K562 (cell line): ENCODE data around the gene MAGEA4. TPM values are rescaled to one million over a fixed set of nuclear protein-coding genes. Genes with fewer than 3 reads are reported as not detected.

Experiments used
- ATAC-seq: fragments of 200-7000 bp; cut with Tn5 transposase; 3 replicates; pipeline ENCODE4 v1.9.1; 2020; ENCODE audit warnings: moderate library complexity
- BruUV-seq: library from RNA; stranded (reverse); fragments of 400-500 nt; replicated peaks from 2 replicates; lab custom pipeline; 2021; lab: Mats Ljungman, UMichigan
- CTCF ChIA-PET: fragments of 300-600 bp; formaldehyde crosslinking; extraction: SDS; loops from one replicate; lab custom pipeline; 2021; ENCODE audit warnings: low intra/inter-chr PET ratio; lab: Yijun Ruan, JAX
- POLR2A ChIA-PET: fragments of 300-600, 350-650 bp; sonication (Branson Sonifier 250); formaldehyde crosslinking; extraction: SDS; loops from one replicate; lab custom pipeline; 2021; ENCODE audit warnings: antibody characterized with exemption, inconsistent platforms; lab: Yijun Ruan, JAX
- DNase-seq, 4 experiments: peaks; one replicate each; pipeline versions ENCODE4 v3.0.0 to v3.0.0-alpha.2; 2011 to 2018; ENCODE audit warnings: low spot score in 3 of 4, mixed read lengths in 3 of 4; ENCODE audit errors: extremely low read depth in 1 of 4
- FAIRE-seq: peaks from 2 replicates; lab custom pipeline; 2011; peaks lifted over from hg19 to GRCh38; lab: Jason Lieb, UNC
- H2AFZ ChIP-seq: 2 replicates; pipeline ENCODE4 v1.6.0; 2011; ENCODE audit warnings: low read depth, low read length, control low read depth, inconsistent platforms
- H3K27ac ChIP-seq: fragments of 200-600 bp; 3 replicates; pipeline ENCODE4 v1.8.0; 2011; ENCODE audit warnings: low read depth, mild to moderate bottlenecking, control low read depth, inconsistent platforms, low read length, moderate library complexity, mixed read lengths; ENCODE audit errors: extremely low read depth
- H3K27me3 ChIP-seq, 2 experiments: fragments of 300-600 bp in 1 of 2; 2 replicates in 1 of 2; 3 replicates in 1 of 2; pipeline versions ENCODE4 v1.6.0 to v1.8.0; 2011; ENCODE audit warnings: inconsistent platforms in 2 of 2, low read length in 2 of 2, mild to moderate bottlenecking in 1 of 2, mixed read lengths in 1 of 2, moderate library complexity in 1 of 2; ENCODE audit not compliant: control insufficient read depth in 2 of 2, insufficient read depth in 2 of 2
- H3K36me3 ChIP-seq: fragments of 300-600 bp; 3 replicates; pipeline ENCODE4 v1.8.0; 2011; ENCODE audit warnings: mild to moderate bottlenecking, low read length, inconsistent platforms; ENCODE audit not compliant: control insufficient read depth, insufficient read depth
- H3K4me1 ChIP-seq, 2 experiments: fragments of 200-600 bp in 1 of 2; replicated peaks in 1 of 2; 2 replicates in 1 of 2; 3 replicates in 1 of 2; pipeline versions ENCODE4 v1.5.1 to v1.8.0; 2011; ENCODE audit warnings: inconsistent platforms in 2 of 2, low read length in 2 of 2, mild to moderate bottlenecking in 1 of 2, mixed read lengths in 1 of 2, moderate library complexity in 1 of 2; ENCODE audit not compliant: control insufficient read depth in 2 of 2, insufficient read depth in 2 of 2
- H3K4me2 ChIP-seq: 2 replicates; pipeline ENCODE4 v1.6.1; 2011; ENCODE audit warnings: low read length, control low read depth, inconsistent platforms, mixed read lengths; ENCODE audit not compliant: insufficient read depth
- H3K4me3 ChIP-seq: fragments of 200-600 bp; sonication (generic), shearing (Covaris generic); 2 replicates; pipeline ENCODE4 v1.5.1; 2016; ENCODE audit warnings: control low read depth, inconsistent platforms
- H3K79me2 ChIP-seq: fragments of 200-600 bp; 3 replicates; pipeline ENCODE4 v1.8.0; 2011; ENCODE audit warnings: low read length, inconsistent platforms; ENCODE audit not compliant: control insufficient read depth, insufficient read depth
- H3K9ac ChIP-seq, 2 experiments: 2 replicates each; pipeline versions ENCODE4 v1.6.0 to v1.6.1; 2011; ENCODE audit warnings: low read depth in 2 of 2, low read length in 2 of 2, control low read depth in 1 of 2, inconsistent platforms in 1 of 2, mild to moderate bottlenecking in 1 of 2, mixed read lengths in 1 of 2; ENCODE audit not compliant: insufficient read depth in 1 of 2
- H3K9me1 ChIP-seq: one replicate; pipeline ENCODE4 v1.6.0; 2011; ENCODE audit warnings: inconsistent platforms, mild to moderate bottlenecking, low read length, moderate library complexity; ENCODE audit not compliant: control insufficient read depth, insufficient read depth
- H3K9me3 ChIP-seq: replicated peaks from 2 replicates; pipeline ENCODE4 v1.5.1; 2011; ENCODE audit warnings: low read depth, low read length, inconsistent platforms; ENCODE audit not compliant: control insufficient read depth, insufficient read depth
- H4K20me1 ChIP-seq: replicated peaks from 2 replicates; pipeline ENCODE4 v1.6.1; 2011; ENCODE audit warnings: low read length, inconsistent platforms, mixed read lengths; ENCODE audit not compliant: control insufficient read depth, insufficient read depth
- BRD9 ChIP-seq: fragments of 450-650 bp; IDR thresholded peaks from 2 replicates; pipeline ENCODE4 v1.6.1; 2018; ENCODE audit warnings: low read depth; ENCODE audit not compliant: partially characterized antibody
- EWSR1 ChIP-seq: fragments of 450-650 bp; IDR thresholded peaks from 2 replicates; pipeline ENCODE4 v1.6.1; 2018; ENCODE audit warnings: borderline replicate concordance, mild to moderate bottlenecking, low read depth, moderate library complexity; ENCODE audit not compliant: partially characterized antibody
- PHF21A ChIP-seq: fragments of 450-650 bp; IDR thresholded peaks from 2 replicates; pipeline ENCODE4 v1.6.1; 2017; ENCODE audit warnings: low read depth, borderline replicate concordance
- RBFOX2 ChIP-seq: fragments of 200-400 bp; formaldehyde crosslinking; IDR thresholded peaks from 2 replicates; pipeline ENCODE4 v1.6.1; 2017; ENCODE audit warnings: low read depth, mild to moderate bottlenecking, low read length, moderate library complexity
- SMC3 ChIP-seq: conservative IDR thresholded peaks from 2 replicates; pipeline ENCODE4 v1.6.1; 2011; ENCODE audit warnings: low read depth, low read length, improper control_type of control experiment; ENCODE audit not compliant: insufficient read depth
- STAG1 ChIP-seq: sonication (generic); formaldehyde crosslinking; IDR thresholded peaks from 2 replicates; pipeline ENCODE4 v1.5.0; 2020; ENCODE audit warnings: missing genetic modification reagents, borderline replicate concordance
- ZC3H4 ChIP-seq: sonication (generic); formaldehyde crosslinking; IDR thresholded peaks from 2 replicates; pipeline ENCODE4 v1.9.0; 2021; ENCODE audit warnings: missing genetic modification reagents, borderline replicate concordance
- ZNF263 ChIP-seq: sonication (generic); formaldehyde crosslinking; IDR thresholded peaks from 2 replicates; pipeline ENCODE4 v1.8.0; 2022; ENCODE audit warnings: mild to moderate bottlenecking, missing genetic modification reagents, borderline replicate concordance
- ZNF79 ChIP-seq: fragments of 250-450 bp; sonication (Bioruptor Pico); IDR thresholded peaks from 2 replicates; pipeline ENCODE4 v1.4.0; 2020; ENCODE audit warnings: low read depth, mild to moderate bottlenecking, moderate library complexity
- WGBS: fragments of 100-300 bp; shearing (Covaris generic); methylation state at CpG from one replicate; pipeline ENCODE4 v1.1.6; 2016; ENCODE audit warnings: low coverage, mixed read lengths; ENCODE audit not compliant: insufficient coverage; ENCODE audit errors: missing lambda C conversion rate; 5-methylcytosine and 5-hydroxymethylcytosine counted together
- in situ Hi-C: fragments of 300-500 bp; cut with MboI; formaldehyde crosslinking; loops from 4 replicates; pipeline ENCODE4 v1.15.0; 2018; ENCODE audit warnings: inconsistent platforms, mixed read lengths
- intact Hi-C: fragments of 100-400 bp; cut with micrococcal nuclease; formaldehyde crosslinking; loops from 2 replicates; pipeline ENCODE4 v1.14.2; 2022
- polyA plus RNA-seq, 8 experiments: library from polyadenylated mRNA; depleted of rRNA in 4 of 8; stranded (reverse) in 5 of 8; unstranded in 3 of 8; fragments of >200 nt; fragmentation: Nextera tagmentation in 2 of 8; fragmentation: Illumina TruSeq in 1 of 8; extraction: Ambion mirVana in 2 of 8; extraction: Trizol in 1 of 8; gene quantifications; 2 replicates each; pipeline versions ENCODE4 v1.2.1 to v1.2.3, GENCODE V29; 2011 to 2014; ENCODE audit warnings: inconsistent platforms in 1 of 8, missing spikeins in 1 of 8
- total RNA-seq, 7 experiments: library from RNA; depleted of rRNA in 6 of 7; stranded (reverse); fragments of >200 nt in 6 of 7; fragmentation: Illumina TruSeq in 2 of 7; extraction: Trizol in 2 of 7; gene quantifications; 2 replicates each; pipeline versions ENCODE4 v1.2.1 to v1.2.3, GENCODE V29; 2011 to 2021; ENCODE audit warnings: low replicate concordance in 1 of 7
- TF ChIP-seq, protein P1 (sequence below), 3 experiments: IDR thresholded peaks in 2 of 3; conservative IDR thresholded peaks in 1 of 3; 2 replicates each; pipeline ENCODE4 v1.5.1; 2011 to 2012; ENCODE audit warnings: low read length in 3 of 3, mild to moderate bottlenecking in 3 of 3, control low read depth in 2 of 3, improper control_type of control experiment in 1 of 3, inconsistent platforms in 1 of 3, low read depth in 1 of 3, mixed read lengths in 1 of 3, moderate library complexity in 1 of 3; ENCODE audit not compliant: insufficient read depth in 2 of 3

The MAGEA4 gene
- total and polyA plus RNA-seq, 9 of the 15 experiments (the other 6 are each of a cell fraction or from before 2014, with no cell fraction given), result 0.42 to 1.9 (median 0.69) TPM

- Histone ChIP-seq H3K4me3 (no peak overlapping the region), H3K4me2 (no peak overlapping the region), H3K4me1 (peaks cover 0 to 12% of the 10 kb centered on the region in 2 experiments; a peak in 2 of 5 replicates), H3K79me2 (no peaks in the 10 kb centered on the region), H2AFZ (no peak overlapping the region), H3K9me1 (no peaks in the 10 kb centered on the region), H3K9me3 (no peaks in the 10 kb centered on the region), H3K27ac (no peak overlapping the region), H3K36me3 (no peaks in the 10 kb centered on the region), H3K27me3 (no peaks in the 10 kb centered on the region), H3K9ac (no peak overlapping the region), H4K20me1 (no peaks in the 10 kb centered on the region)
- ATAC-seq (no peak), FAIRE-seq (no peak), DNase-seq (no peak)
- WGBS, result 4% methylated on average over 2 of the region's 2 CpGs
- CTCF ChIA-PET, result no interaction called here
- no peak for TF ChIP-seq STAG1 (CRISPR knock-in tag)
- no peak for TF ChIP-seq SMC3
- no peak for TF ChIP-seq ZC3H4 (CRISPR knock-in tag)
- no peak for TF ChIP-seq ZNF263 (CRISPR knock-in tag)
- TF ChIP-seq, protein P1, sequence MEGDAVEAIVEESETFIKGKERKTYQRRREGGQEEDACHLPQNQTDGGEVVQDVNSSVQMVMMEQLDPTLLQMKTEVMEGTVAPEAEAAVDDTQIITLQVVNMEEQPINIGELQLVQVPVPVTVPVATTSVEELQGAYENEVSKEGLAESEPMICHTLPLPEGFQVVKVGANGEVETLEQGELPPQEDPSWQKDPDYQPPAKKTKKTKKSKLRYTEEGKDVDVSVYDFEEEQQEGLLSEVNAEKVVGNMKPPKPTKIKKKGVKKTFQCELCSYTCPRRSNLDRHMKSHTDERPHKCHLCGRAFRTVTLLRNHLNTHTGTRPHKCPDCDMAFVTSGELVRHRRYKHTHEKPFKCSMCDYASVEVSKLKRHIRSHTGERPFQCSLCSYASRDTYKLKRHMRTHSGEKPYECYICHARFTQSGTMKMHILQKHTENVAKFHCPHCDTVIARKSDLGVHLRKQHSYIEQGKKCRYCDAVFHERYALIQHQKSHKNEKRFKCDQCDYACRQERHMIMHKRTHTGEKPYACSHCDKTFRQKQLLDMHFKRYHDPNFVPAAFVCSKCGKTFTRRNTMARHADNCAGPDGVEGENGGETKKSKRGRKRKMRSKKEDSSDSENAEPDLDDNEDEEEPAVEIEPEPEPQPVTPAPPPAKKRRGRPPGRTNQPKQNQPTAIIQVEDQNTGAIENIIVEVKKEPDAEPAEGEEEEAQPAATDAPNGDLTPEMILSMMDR (IDR thresholded peaks at IDR 0.05 in 2 of 3, conservative IDR thresholded peaks at IDR 0.05 in 1 of 3; ENCODE audit: insufficient read depth in 2 of 3, low read depth in 1 of 3, low read length in 3 of 3), result no peak
- TF ChIP-seq PHF21A, result no peak
- no peak for TF ChIP-seq EWSR1
- TF ChIP-seq RBFOX2, result no peak
- no peak for TF ChIP-seq BRD9
- TF ChIP-seq ZNF79 (CRISPR knock-in tag), result no peak
- intact Hi-C loops (no loop called here), in situ Hi-C loops (no loop called here)
- no TSS peak for BruUV-seq
- POLR2A ChIA-PET, result no interaction called here
Observed at GRCh38 chrX:151873096-151873495, 39.6 kb upstream of the MAGEA4 start.
